SIG-M5 treated with dmso at 0.1 percent for 504 hours (cell line): ENCODE measurements around the gene GBGT1.

Experiments used
- DNase-seq: peaks from one replicate; lab custom pipeline; 2025; ENCODE audit not compliant: unreplicated experiment; lab: John Stamatoyannopoulos, UW

The GBGT1 gene

GRCh38 chr9:133129001-133129795 is 34.5 kb downstream of the GBGT1 start:
- no peak for DNase-seq

DNA sequence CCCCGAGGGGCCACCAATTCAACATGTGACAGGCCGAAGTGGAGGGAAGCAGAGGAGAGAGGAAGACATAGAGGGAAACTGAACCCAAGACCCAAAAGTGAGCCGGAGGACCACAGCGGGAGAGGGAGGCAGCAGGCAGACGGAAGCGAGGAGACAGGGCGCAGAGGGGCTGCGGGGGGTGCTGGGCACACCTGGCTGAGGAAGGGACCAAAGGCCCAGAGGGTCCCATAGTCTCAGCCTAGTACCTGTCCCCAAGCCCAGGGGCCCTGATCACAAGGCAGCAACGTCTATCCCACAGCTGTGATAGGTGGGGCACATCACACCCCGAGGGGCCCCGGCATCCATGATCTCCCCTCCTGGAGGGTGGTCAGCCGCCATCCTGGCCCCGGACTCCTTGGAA is 35.6 kb downstream of the GBGT1 start:
- no peak for DNase-seq

GRCh38 chr9:133127340-133127981 is 36.3 kb downstream of the GBGT1 start:
- DNase-seq, result no peak

GRCh38 chr9:133126697-133127339 is 36.9 kb downstream of the GBGT1 start:
- DNase-seq, result no peak

DNA sequence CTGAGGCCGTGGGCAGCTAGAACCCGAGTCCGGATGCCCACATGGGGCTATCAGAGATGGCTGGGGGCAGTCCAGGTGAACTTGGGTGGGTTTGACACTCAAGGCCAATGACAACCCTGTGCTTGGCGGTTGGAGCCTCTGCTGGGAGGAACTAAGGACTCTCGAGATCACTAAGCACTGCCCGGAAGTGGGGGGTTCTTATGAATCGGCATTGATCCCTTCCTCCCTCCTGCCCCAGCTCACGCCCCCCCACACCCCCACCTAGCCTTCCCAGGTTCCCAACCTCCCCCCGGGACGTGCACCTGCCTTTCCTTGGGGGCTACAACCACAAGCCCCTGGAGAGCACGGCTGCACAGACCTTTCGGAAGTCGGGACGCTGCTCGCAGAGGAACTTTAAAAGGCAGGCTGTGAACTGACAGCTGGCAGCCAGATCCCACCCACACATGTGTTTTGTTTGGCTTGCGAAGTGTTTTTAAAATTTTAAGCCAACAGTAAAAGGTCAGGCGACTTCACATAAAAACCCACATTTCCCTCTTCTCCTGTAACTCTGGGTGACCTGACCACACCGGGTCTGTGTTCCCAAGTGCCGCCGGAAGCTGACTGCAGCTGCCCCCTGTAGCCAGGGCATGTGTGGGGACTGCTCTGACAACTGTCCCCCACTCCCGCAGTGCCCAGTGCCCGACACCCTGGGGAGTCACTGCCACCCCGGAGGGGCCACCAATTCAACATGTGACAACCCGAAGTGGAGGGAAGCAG is 37.6 kb downstream of the GBGT1 start:
- no peak for DNase-seq

DNA sequence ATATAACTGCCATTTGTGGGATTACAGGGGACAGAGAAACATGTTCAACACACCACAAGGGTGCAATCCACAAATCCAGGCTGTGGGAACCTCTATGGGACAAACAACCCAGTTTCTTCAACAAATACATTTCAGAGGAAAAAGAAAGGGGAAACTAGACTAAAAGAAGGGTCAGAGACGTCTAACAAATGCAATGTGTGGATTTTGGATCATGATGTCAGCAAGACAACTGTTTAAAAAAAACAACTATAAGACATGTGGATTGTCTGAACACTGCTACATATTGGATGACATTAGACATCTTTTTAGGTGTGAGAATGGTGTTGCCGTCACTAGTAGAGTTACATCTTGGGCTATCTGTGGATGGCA is 38.8 kb downstream of the GBGT1 start:
- no peak for DNase-seq

- DNase-seq, result no peak
Measured at GRCh38 chr9:133124123-133124906, 39.4 kb downstream of the GBGT1 start.

DNA sequence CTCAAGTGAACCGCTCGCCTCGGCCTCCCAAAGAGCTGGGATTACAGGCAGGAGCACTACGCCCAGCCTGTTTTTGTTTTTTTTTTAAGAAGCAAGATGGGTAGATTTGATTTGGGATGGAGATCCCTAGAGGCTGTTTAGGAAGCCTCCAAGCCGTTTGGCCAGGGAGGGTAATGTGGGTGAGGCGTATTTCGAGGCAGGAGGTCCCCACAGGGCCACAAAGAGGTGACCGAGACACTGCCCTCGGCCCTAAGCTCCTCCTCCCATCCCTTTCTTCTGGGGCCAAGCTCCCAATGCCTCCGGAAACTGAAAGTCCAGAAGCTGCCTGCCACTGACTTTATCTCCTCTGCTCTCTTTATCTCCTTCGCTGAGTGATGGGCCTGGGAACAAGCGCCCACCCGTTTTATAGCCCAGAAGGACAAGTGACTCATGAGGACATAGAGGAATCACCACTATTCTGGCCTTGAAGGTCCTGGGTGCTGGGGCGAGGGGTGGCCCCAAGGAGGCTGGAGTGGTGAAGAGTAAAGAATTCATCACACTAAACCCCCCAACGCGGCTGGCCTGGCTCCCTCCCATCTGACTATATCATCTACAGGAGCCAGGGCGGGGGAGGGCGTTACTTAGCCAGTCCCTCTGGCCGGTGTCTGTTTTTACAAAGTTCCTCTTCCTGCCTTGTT is 40.6 kb downstream of the GBGT1 start:
- DNase-seq, result no peak

- no peak for DNase-seq
Measured at GRCh38 chr9:133122605-133122934, 41.1 kb downstream of the GBGT1 start.

DNA sequence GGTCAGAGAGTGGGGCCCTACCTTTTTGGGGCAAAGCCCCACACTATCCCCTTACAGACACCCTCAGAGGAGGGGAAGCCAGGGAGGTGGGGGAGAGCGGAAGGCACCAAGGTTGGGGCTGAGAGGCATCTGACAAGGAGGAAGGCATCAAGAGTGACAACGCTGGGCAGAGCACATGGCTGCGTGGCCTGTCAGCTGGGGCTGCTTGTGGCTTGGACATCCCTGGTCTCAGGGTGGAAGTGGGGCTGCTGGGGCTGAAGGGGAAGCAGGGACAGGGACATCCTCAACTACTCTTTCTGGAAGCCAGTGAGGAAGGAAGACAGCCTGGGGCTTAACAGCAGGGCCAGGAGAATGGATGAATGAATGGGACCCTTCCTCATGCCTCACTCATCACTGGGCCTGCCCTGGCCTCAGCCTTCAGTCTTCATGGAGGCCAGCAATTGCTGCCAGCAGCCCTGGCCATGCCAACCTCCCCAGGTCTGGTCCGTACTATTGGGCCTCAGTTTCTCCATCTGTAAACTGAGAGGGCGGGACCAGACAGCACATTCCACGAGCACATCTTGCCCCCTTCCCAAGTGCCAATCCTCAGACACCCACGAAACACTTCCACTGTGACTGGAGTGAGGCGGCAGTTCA is 41.7 kb downstream of the GBGT1 start:
- peak; percentile 69 for DNase-seq

DNA sequence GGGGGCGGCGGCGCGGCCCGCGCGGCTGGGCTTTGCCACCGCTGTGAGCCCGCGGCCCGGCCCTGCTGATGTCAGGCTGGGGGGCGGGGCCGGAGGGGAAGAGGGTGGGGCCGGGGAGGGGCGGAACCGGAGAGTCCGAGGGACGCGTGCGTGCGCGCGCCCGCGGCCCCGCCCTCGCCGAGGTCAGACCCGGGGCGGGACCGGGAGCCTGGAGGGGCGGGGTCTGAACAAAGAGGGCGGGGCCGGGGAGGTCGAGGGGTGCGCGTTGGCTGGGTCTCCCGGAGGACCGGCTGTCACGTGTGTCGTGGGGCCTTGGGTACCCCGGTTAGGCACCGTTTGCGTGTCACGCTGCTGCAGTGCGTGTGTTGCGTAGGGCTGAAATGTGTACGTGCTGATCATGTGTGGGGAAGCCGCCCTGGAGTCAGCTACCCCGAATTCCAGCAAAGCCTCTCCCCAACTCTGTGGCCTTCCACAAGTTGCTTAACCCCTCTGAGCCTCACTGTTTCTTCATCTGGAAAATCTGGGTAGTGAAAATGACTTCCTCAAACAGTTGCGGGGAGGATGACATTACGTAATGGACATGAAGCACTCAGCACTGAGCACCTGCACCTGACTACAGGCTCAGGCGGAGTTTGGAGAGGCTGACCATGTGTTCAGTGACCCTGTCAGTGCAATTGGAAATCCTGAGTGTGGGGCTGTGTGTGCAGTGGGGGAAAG is 42.4 kb downstream of the GBGT1 start, which contains the start of gene RALGDS:
TSS of gene RALGDS (minus strand) at position 43 of the 717 bp plus-strand sequence. CDS start 86 bp downstream, outside the sequence.
- peak; percentile 95 for DNase-seq

GRCh38 chr9:133120501-133121197 is 43.1 kb downstream of the GBGT1 start:
- DNase-seq, result no peak

- DNase-seq, result no peak
Measured at GRCh38 chr9:133119846-133120500, 43.7 kb downstream of the GBGT1 start.

DNA sequence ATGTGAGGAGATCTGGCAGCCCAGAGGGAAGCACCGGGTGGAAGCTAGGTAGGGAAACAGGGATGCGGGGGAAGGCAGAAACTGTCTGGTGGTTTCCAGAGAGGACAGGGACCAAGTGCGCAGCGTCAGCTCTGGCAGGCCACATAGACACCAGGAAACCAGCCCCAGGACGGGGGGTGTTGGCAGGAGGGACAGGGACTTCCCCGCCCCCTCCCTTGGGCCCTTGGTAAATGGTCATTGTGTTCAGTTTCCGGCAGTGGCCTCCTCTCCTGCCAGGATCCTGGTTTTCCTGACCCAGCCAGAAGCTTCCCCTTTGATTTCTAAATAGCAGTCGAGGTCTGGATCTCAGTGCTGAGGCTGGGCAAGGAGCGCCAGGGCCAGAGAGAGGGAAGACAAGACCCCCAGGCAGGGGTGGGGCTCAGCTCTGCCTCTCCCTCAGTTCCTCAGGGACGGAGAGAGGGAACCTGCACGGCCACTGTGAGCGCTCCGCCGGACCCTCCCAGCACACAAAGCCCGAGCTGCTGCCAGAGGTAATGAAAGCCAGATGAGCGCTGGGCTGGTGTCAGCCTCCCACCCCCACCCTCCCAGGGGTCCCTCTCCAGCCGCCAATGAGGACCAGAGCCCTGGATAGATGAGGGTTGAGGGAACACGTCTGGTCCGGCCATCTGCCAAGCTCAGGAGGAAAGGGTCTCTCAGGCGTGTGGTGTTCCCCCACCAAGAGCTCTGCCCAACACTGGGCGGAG is 44.4 kb downstream of the GBGT1 start:
- no peak for DNase-seq

DNA sequence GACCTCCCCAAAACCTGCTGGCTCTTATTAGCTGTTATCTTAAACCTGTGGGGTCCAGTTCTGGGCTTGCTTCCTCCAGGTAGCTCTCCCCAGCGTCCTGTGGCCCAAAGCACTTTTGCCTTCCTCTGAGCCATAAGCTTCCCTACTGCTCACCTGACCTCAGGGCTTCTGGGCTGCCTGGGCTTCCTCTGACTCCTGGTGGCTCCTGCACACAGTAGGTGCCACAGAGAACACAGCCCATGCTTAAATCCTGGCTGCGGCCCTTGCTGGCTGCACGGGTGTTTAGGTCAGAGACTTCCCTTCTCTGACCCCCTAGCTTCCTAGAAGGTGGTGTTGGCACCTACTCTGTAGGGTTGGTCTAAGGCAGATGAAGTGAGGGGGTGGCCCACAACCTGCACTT is 45.1 kb downstream of the GBGT1 start:
- no peak for DNase-seq

GRCh38 chr9:133118179-133118520 is 45.6 kb downstream of the GBGT1 start:
- DNase-seq, result no peak
